IPS-15b (cell line): Measurements from ENCODE around the gene NUDT19.
"Not testable (repeated sequence)": the region's sequence is repeated elsewhere in the genome, so short reads cannot be mapped to it uniquely, and the experiment has no call there.

ENCODE experiments used
- H3K27me3 ChIP-seq: one replicate; pipeline ENCODE4 v1.6.1; 2013; ENCODE audit warnings: low read length; ENCODE audit not compliant: control insufficient read depth, insufficient read depth
- H3K36me3 ChIP-seq: one replicate; pipeline ENCODE4 v1.6.1; 2013; ENCODE audit warnings: low read length; ENCODE audit not compliant: control insufficient read depth, insufficient read depth
- H3K4me1 ChIP-seq: one replicate; pipeline ENCODE4 v1.6.1; 2013; ENCODE audit warnings: mild to moderate bottlenecking, low read length; ENCODE audit not compliant: control insufficient read depth, insufficient read depth
- H3K4me3 ChIP-seq: one replicate; pipeline ENCODE4 v1.5.1; 2013; ENCODE audit warnings: low read depth, low read length
- H3K9ac ChIP-seq: one replicate; pipeline ENCODE4 v1.6.1; 2013; ENCODE audit warnings: low read depth, mild to moderate bottlenecking, low read length
- H3K9me3 ChIP-seq: one replicate; pipeline ENCODE4 v1.6.1; 2013; ENCODE audit warnings: mild to moderate bottlenecking, low read length; ENCODE audit not compliant: control insufficient read depth, insufficient read depth

The NUDT19 gene

DNA sequence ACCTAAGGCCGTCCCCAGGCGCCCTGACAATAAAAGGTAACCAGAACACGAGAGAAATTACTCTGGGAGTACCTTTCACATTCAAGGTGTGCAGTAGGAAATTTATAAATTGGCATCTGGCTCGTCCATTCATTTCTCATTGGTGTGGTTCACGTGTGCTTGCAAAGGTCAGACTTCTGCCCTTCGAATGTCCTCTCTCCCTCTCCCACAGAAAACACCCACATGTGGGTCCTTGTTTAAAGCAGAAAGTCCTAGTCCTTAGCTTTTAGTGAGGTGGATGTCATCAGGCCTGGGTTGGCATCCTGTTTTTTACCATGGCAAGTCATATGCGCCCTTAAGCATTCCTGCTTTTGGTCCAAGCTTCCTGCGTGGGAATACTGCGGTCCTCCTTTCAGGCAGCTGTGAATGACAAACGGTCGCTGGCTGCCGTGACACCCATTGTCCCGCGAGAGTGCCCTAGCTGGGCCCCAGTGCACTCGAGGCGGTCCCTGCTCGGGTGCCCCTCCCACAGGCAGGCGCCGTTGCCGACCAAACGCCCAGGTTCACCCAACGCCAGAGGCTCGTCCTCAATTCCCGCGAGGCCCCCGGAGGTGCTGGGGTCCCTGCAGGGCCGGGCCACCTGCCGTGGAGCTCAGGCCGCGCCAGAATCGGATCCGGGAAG, at the start of gene NUDT19:
Gene NUDT19 (plus strand): TSS at position 531 of the 661 bp plus-strand sequence. CDS start 140 bp downstream, outside the sequence.
- H3K36me3 ChIP-seq, result no peaks in the 10 kb centered on the region
- peaks cover 12% of the 10 kb centered on the region for H3K27me3 ChIP-seq
- H3K9me3 ChIP-seq, result no peaks in the 10 kb centered on the region
- no peaks in the 10 kb centered on the region for H3K4me1 ChIP-seq
- peak within 1 kb of the TSS; percentile 49 for H3K4me3 ChIP-seq
- peak within 1 kb of the TSS; percentile 65 for H3K9ac ChIP-seq

DNA sequence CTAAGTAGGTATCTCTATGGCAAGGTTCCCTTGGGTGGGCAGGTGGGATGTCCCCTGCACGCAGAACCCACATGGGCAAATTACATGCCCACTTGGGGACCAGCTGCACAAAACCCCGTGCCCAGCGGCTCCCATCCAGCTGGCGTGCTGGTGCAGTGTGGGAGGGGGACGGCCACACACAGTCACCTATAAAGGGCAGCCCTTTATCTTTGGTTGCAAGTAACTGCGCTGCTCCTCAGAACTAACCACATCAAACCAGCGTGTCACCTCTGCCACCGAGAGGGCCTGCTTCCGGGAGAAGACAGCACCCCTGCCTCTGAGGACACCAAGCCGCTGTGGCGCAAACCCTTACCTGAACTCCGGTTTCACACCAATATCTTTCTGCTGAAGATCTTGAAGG, 48.9 kb upstream of the NUDT19 start:
- no peaks in the 10 kb centered on the region for H3K27me3 ChIP-seq
- peaks cover 53% of the 10 kb centered on the region for H3K36me3 ChIP-seq

DNA sequence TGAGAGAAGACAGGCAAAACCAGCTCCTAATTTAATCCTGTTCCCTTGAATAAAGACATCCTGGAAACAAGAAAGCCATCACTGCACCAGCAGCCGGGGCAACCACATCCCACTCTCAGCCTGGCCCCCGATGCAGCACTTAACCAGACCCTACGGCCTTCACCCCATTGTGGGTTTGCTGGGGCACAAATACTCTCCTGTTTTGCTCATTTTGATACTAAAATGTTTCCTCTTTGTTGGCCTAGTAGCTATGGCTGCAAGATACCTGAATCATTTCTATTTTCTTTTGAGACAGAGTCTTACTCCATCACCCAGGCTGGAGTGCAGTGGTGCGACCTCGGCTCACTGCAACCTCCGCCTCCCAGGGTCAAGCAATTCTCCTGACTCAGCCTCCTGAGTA, 45.1 kb upstream of the NUDT19 start:
- Histone ChIP-seq H3K27me3 (no peaks in the 10 kb centered on the region), H3K4me1 (peaks cover under 1% of the 10 kb centered on the region), H3K9ac (no peak overlapping the region), H3K36me3 (peaks cover 28% of the 10 kb centered on the region), H3K4me3 (no peak overlapping the region), H3K9me3 (no peaks in the 10 kb centered on the region)

More for the DNA sequence above, 48.9 kb upstream of the NUDT19 start:
- Histone ChIP-seq H3K4me1 (no peaks in the 10 kb centered on the region), H3K9me3 (no peaks in the 10 kb centered on the region), H3K4me3 (no peak overlapping the region), H3K9ac (no peak overlapping the region)

DNA sequence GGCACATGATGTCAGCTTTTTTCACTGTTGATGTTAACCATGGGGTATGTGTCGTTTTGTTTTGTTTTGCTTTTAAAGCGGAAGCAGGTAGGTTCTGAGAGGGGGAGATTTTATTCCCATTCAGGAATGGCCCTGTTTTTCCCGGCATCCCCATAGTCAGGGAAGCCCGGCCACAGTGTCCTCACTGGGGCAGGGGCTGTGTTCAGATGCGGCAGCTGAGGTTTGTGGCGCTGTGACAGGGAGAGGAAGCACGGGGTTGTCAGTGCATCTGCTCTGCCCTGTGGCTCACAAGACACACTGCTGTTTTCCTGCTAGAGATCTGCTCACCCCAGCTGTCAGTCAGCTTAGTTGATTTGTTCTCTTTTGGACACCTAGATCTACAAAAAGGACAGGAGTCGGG, 44.3 kb upstream of the NUDT19 start:
- H3K27me3 ChIP-seq, result no peaks in the 10 kb centered on the region
- H3K9ac ChIP-seq, result no peak overlapping the region
- peaks cover 24% of the 10 kb centered on the region for H3K36me3 ChIP-seq
- H3K4me3 ChIP-seq, result no peak overlapping the region
- no peaks in the 10 kb centered on the region for H3K9me3 ChIP-seq
- peaks cover 2% of the 10 kb centered on the region for H3K4me1 ChIP-seq

DNA sequence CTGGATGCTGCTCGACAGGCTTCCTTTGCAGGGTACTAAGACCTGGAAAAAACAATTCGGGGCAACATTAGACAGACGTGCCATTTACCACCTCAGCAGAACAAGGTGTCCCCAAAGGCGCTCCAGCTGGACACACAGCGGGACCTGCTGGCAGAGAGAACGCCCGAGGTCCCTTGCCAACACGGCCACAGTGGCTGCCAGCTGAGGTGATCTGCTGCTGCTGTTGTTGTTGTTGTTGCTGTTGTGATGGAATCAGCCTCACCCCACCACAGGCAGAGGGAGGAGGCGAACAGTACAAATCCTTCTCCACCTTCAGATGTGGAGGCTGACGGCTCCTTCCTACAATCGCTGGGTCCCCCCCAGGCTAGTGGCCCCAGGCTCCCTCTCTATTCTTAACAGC, 41.9 kb upstream of the NUDT19 start:
- no peaks in the 10 kb centered on the region for H3K9me3 ChIP-seq
- no peak overlapping the region for H3K4me3 ChIP-seq
- no peak overlapping the region for H3K9ac ChIP-seq
- H3K36me3 ChIP-seq, result peaks cover 9% of the 10 kb centered on the region
- H3K27me3 ChIP-seq, result no peaks in the 10 kb centered on the region
- H3K4me1 ChIP-seq, result peaks cover 2% of the 10 kb centered on the region

DNA sequence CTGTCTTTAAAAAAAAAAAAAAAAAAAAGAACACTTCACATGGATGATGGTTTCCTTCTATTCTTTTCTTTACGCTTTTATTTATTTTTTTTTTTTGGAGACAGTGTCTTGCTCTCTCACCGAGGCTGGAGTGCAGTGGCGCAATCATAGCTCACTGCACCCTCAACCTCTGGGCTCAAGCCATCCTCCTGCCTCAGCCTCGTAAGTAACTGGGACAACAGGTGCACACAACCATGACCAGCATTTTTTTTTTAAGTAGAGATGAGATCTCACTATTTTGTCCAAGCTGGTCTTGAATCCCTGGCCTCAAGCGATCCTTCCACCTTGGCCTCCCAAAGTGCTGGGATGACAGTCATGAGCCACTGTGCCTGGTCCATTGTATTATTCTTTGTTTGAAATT, 41.0 kb upstream of the NUDT19 start:
- H3K9me3 ChIP-seq, result no peaks in the 10 kb centered on the region
- H3K36me3 ChIP-seq, result peaks cover 16% of the 10 kb centered on the region
- H3K4me1 ChIP-seq, result peaks cover 2% of the 10 kb centered on the region
- H3K9ac ChIP-seq, result no peak overlapping the region
- H3K27me3 ChIP-seq, result no peaks in the 10 kb centered on the region
- no peak overlapping the region for H3K4me3 ChIP-seq

DNA sequence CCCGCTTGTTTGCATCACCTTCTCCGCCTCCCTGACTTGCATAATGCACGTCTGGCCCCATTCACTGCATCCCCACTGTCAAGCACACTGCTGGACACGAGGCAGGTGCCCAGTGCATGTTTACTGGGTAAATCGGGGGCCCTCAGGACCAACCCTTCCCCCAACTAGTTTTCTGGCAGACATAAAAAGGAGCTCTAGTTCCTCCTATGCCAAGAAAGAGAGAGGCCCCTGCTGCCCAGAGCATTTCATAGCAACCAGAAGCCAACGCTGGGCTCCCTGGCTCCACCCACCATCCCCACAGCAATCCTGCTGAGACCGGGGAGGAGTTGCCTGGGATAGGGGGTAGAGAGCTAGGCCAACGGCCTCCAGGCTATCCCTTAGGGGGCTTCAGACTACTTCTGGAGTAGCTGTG, 39.9 kb upstream of the NUDT19 start:
- no peak overlapping the region for H3K4me3 ChIP-seq
- H3K4me1 ChIP-seq, result peaks cover 2% of the 10 kb centered on the region
- H3K9ac ChIP-seq, result no peak overlapping the region
- no peaks in the 10 kb centered on the region for H3K9me3 ChIP-seq
- H3K27me3 ChIP-seq, result no peaks in the 10 kb centered on the region
- peaks cover 16% of the 10 kb centered on the region for H3K36me3 ChIP-seq

DNA sequence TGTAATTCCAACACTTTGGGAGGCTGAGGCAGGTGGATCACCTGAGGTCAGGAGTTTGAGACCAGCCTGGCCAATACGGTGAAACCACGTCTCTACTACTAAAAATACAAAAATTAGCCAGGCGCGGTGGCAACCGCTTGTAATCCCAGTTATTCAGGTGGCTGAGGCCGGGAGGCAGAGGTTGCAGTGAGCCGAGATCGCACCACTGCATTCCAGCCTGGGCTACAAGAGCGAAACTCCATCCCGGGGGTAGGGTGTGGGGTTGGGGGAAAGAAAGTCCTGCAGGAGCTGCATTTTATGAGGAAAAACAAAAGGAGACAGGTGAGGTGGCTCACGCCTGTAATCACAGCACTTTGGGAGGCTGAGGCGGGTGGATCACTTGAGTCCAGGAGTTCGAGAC, 39.3 kb upstream of the NUDT19 start:
- not testable (repeated sequence) for H3K4me1 ChIP-seq, H3K4me3 ChIP-seq, H3K9ac ChIP-seq, H3K27me3 ChIP-seq, H3K9me3 ChIP-seq
- peaks cover 14% of the 10 kb centered on the region for H3K36me3 ChIP-seq

DNA sequence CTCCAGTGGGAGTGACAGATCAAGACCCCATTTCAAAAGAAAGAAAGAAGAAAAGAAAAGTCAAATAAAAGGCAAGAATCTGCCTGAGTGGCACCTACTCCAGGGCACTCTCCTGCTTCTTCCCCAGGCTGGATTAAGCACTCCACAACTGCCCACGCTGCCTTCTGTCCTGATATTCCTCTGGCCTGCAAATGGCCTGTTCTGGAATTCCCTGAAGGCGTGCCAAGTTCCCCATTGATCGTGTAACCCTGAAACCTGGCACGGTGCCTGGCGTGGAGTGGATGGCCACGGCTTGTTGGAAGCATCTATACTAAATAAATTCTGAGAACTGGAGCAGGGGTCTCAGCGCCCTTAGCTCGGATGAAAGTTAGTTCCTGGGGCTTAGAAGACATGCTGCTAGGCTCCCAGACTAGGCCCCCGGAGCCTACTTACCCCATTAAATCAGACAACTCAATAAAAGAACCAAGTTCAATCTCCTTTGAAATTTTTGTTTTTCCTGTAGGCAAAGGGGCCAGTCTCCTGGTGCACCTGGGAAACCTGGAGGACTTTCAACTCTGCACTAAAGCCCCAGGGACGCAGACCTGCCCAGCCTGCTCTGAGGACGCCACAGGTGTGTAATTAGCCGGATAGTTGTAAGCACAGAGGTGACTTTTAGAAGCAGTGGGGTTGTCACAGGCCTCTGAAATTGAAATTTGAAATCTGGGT, 38.6 kb upstream of the NUDT19 start:
- peaks cover 11% of the 10 kb centered on the region for H3K36me3 ChIP-seq
- H3K27me3 ChIP-seq, result no peaks in the 10 kb centered on the region
- H3K4me3 ChIP-seq, result no peak overlapping the region
- no peaks in the 10 kb centered on the region for H3K9me3 ChIP-seq
- peaks cover 2% of the 10 kb centered on the region for H3K4me1 ChIP-seq
- no peak overlapping the region for H3K9ac ChIP-seq

DNA sequence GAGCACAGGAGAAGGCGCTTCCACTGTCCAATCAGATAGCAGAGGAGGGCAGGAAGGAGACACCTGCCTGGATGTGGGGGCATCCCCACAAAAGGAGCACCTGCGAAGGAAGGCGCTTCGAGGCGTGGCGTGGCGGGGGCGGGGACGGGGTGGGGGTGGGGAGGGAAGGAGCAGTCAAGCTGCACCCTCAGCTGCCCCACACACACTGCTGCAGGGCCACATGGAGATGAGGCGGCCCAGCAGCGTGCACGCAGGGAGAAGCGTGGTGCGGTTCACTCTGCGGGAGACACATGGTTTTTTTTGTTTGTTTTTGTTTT, 38.1 kb upstream of the NUDT19 start:
- no peak overlapping the region for H3K9ac ChIP-seq
- H3K27me3 ChIP-seq, result no peaks in the 10 kb centered on the region
- no peak overlapping the region for H3K4me3 ChIP-seq
- H3K36me3 ChIP-seq, result peaks cover 13% of the 10 kb centered on the region
- no peaks in the 10 kb centered on the region for H3K9me3 ChIP-seq
- peaks cover 2% of the 10 kb centered on the region for H3K4me1 ChIP-seq

DNA sequence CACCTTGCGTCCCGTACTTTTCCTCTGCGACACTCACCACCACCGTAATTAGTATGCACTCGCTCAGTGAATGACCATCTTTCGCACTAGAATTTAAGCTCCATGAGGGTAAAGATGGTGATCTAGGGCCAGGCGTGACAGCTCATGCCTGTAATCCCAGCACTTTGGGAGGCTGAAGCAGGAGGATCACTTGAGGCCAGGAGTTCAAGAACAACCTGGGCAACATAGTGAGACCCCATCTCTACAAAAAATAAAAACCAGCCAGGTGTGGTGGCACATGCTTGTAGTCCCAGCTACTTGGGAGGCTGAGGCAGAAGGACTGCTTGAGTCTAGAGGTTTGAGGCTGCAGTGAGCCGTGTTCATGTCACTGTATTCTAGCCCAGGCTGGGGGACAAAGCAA, 35.2 kb upstream of the NUDT19 start:
- not testable (repeated sequence) for H3K4me3 ChIP-seq, H3K27me3 ChIP-seq, H3K4me1 ChIP-seq, H3K9me3 ChIP-seq, H3K9ac ChIP-seq
- peaks cover 12% of the 10 kb centered on the region for H3K36me3 ChIP-seq

DNA sequence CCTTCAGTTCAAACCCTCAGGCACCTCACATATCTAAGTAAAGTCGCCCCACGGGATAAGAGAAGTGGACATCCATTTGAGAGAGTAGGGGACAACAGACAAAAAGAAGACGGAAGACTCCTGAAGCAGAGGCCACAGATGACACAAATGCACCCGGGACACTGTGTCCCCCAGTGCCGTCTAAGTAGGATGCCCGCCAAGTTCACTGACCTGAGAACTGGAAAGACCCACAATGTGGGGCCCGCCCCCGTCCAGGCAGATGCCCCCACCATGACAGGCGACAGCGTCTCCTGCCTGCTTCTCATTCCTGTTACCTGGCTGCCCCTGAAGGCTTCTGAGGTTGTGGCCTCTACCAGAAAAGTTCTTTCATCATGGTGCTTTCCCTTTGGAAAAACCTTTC, 33.5 kb upstream of the NUDT19 start:
- Histone ChIP-seq H3K4me3 (no peak overlapping the region), H3K9ac (no peak overlapping the region), H3K36me3 (peaks cover 12% of the 10 kb centered on the region), H3K9me3 (no peaks in the 10 kb centered on the region), H3K27me3 (no peaks in the 10 kb centered on the region), H3K4me1 (no peaks in the 10 kb centered on the region)
